ENCODE results near the gene KSR1. TPM values are rescaled to one million over a fixed set of nuclear protein-coding genes. Genes with fewer than 3 reads are reported as not detected.

Gene KSR1
- total RNA-seq, 1 experiment from 2014 or later: 88.9 TPM

DNA sequence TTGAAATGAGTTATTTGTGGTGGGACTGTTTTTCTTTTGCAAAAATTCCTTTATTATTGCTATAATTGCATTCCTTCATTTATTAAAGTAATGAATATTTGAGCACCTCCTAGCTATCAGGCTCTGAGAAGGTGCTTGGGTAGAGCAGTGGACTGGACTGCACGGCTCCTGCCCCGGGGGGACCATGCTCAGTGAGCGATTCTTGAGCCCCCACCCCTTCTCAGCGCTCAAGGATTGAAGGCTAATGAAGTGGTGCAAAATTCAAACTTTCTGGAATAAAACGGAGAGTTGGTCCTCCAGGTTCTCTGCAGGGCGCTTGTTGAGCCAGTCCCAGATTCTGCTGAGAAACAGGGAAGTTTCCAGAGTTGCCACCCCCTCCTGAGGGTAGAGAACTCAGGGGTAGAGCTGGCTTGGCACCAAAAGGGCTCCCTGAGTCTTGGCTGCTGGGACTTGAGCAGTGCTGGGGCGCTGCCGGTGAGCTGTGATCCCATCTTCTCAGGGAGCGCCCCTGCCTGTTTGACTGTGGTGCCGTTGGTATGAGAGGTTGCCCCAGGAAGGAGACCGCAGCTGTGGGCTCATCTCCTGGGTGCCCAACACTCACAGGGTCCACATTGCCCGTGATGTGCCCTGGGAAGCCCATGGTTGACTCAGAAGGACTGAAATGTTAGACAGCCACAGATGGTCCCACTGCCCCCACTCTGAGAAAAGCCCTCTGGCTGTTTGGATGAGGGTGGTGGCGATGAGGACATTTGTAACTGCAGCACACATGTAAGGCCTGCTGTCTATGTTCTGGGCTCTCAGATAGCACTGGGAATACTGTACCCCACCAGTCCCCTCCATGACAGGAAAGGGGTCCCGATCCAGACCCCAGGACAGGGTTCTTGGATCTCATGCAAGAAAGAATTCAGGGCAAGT is 20.0 kb downstream of the KSR1 start:
- CTCF ChIA-PET: no interaction called here
- no peaks in the 10 kb centered on the region for H3K27me3 ChIP-seq (replicated peaks; ENCODE audit: control insufficient read depth, insufficient read depth, low read length)
- no peak for DNase-seq
- no peaks in the 10 kb centered on the region for H3K9me3 ChIP-seq
- Mint-ChIP-seq H3K27ac (ENCODE audit: unreplicated experiment) (no peak overlapping the region), H3K4me1 (ENCODE audit: low read depth, unreplicated experiment) (no peaks in the 10 kb centered on the region), H3K27me3 (ENCODE audit: insufficient read depth, unreplicated experiment) (no peaks in the 10 kb centered on the region), H3K4me3 (ENCODE audit: unreplicated experiment) (no peak overlapping the region), H3K9me3 (ENCODE audit: unreplicated experiment) (no peaks in the 10 kb centered on the region), H3K36me3 (ENCODE audit: insufficient read depth, unreplicated experiment) (no peaks in the 10 kb centered on the region)
- no peak for TF ChIP-seq CTCF (IDR thresholded peaks at IDR 0.05; ENCODE audit: insufficient read depth in 1 of 2, low read depth in 1 of 2, low read length in 1 of 2, severe bottlenecking in 1 of 2, unreplicated experiment in 1 of 2)
- no peaks in the 10 kb centered on the region for H3K36me3 ChIP-seq (ENCODE audit: control insufficient read depth, insufficient read depth, low read length)
- no peaks in the 10 kb centered on the region for H3K4me1 ChIP-seq
- BruUV-seq (replicated peaks): no TSS peak
- POLR2A ChIA-PET: interaction anchor here (0.6 kb wide), 1 partner anchor 36 kb away, joined by 3 read pairs; no protein-coding TSS in a partner anchor
- no peak overlapping the region for H3K4me3 ChIP-seq (ENCODE audit: low read depth, low read length)
- intact Hi-C loops (cut with micrococcal nuclease; ENCODE audit: unreplicated experiment): no loop called here

GRCh38 chr17:27477050-27477888 is 21.0 kb downstream of the KSR1 start:
- intact Hi-C loops (cut with micrococcal nuclease; ENCODE audit: unreplicated experiment): no loop called here
- Mint-ChIP-seq H3K9me3 (ENCODE audit: unreplicated experiment) (no peaks in the 10 kb centered on the region), H3K36me3 (ENCODE audit: insufficient read depth, unreplicated experiment) (no peaks in the 10 kb centered on the region), H3K27me3 (ENCODE audit: insufficient read depth, unreplicated experiment) (no peaks in the 10 kb centered on the region), H3K4me1 (ENCODE audit: low read depth, unreplicated experiment) (no peaks in the 10 kb centered on the region), H3K4me3 (ENCODE audit: unreplicated experiment) (no peak overlapping the region), H3K27ac (ENCODE audit: unreplicated experiment) (no peak overlapping the region)
- TF ChIP-seq CTCF (IDR thresholded peaks at IDR 0.05; ENCODE audit: insufficient read depth in 1 of 2, low read depth in 1 of 2, low read length in 1 of 2, severe bottlenecking in 1 of 2, unreplicated experiment in 1 of 2): no peak
- Histone ChIP-seq H3K36me3 (ENCODE audit: control insufficient read depth, insufficient read depth, low read length) (no peaks in the 10 kb centered on the region), H3K9me3 (no peaks in the 10 kb centered on the region), H3K4me1 (no peaks in the 10 kb centered on the region), H3K27me3 (replicated peaks; ENCODE audit: control insufficient read depth, insufficient read depth, low read length) (no peaks in the 10 kb centered on the region), H3K4me3 (ENCODE audit: low read depth, low read length) (no peak overlapping the region)
- no TSS peak for BruUV-seq (replicated peaks)
- POLR2A ChIA-PET: interaction anchor here (0.6 kb wide), 1 partner anchor 87 kb away, joined by 3 read pairs; no protein-coding TSS in a partner anchor
- CTCF ChIA-PET: interaction anchor here (0.9 kb wide), 1 partner anchor 21 kb away, joined by 3 read pairs; the partner anchor contains the start of gene KSR1
- no peak for DNase-seq

DNA sequence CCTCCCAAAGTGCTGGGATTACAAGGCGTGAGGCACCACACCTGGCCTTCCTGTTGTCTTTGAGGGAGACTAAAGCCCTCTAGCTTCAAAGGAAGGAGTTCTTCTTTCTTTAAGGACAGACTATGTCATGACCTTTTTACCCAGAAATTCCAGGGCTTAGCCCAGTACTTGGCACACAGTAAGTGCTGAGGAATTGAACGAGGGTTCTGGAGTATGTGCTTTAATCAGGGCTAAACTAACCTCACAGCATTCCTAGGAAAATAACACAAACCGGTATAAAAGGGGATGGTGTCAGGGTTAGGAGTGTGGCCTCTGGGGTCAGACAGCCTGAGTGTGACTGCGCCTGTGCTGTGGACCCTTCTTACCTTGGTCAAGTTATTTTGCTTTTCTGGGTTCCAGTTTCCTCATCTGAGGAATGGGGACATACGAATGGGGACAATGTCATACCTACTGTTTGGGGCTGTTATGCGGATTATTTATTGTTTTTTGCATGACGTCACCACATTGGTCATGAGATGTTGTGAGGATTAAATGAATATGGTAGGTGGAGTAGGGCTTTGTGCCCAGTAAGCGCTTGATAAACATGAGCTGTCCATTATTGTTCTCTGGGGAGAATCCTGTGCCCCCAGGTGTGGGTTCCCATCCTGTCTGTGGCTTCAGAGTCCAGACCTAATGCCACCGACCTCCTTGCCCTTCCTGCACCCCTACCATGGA is 21.9 kb downstream of the KSR1 start:
- ChIA-PET POLR2A (interaction anchor here (0.6 kb wide), 1 partner anchor 86 kb away, joined by 3 read pairs; no protein-coding TSS in a partner anchor), CTCF (interaction anchor here (0.9 kb wide), 1 partner anchor 22 kb away, joined by 3 read pairs; the partner anchor contains the start of gene KSR1)
- H3K4me3 ChIP-seq (ENCODE audit: low read depth, low read length): no peak overlapping the region
- H3K4me1 ChIP-seq: no peaks in the 10 kb centered on the region
- Mint-ChIP-seq H3K4me1 (ENCODE audit: low read depth, unreplicated experiment) (no peaks in the 10 kb centered on the region), H3K27ac (ENCODE audit: unreplicated experiment) (no peak overlapping the region), H3K9me3 (ENCODE audit: unreplicated experiment) (no peaks in the 10 kb centered on the region), H3K27me3 (ENCODE audit: insufficient read depth, unreplicated experiment) (no peaks in the 10 kb centered on the region), H3K4me3 (ENCODE audit: unreplicated experiment) (no peak overlapping the region), H3K36me3 (ENCODE audit: insufficient read depth, unreplicated experiment) (no peaks in the 10 kb centered on the region)
- H3K27me3 ChIP-seq (replicated peaks; ENCODE audit: control insufficient read depth, insufficient read depth, low read length): no peaks in the 10 kb centered on the region
- no peaks in the 10 kb centered on the region for H3K36me3 ChIP-seq (ENCODE audit: control insufficient read depth, insufficient read depth, low read length)
- no peak for DNase-seq
- no peaks in the 10 kb centered on the region for H3K9me3 ChIP-seq
- intact Hi-C loops (cut with micrococcal nuclease; ENCODE audit: unreplicated experiment): no loop called here
- BruUV-seq (replicated peaks): no TSS peak
- no peak for TF ChIP-seq CTCF (IDR thresholded peaks at IDR 0.05; ENCODE audit: insufficient read depth in 1 of 2, low read depth in 1 of 2, low read length in 1 of 2, severe bottlenecking in 1 of 2, unreplicated experiment in 1 of 2)

Measured in Caco-2 (cell line).